Skeletal muscle tissue (tissue), 4 donors: Measurements from ENCODE around the gene ZNF28. TPM values are rescaled to one million over a fixed set of nuclear protein-coding genes. Genes with fewer than 3 reads are reported as not detected.
"Not testable (repeated sequence)": the region's sequence is repeated elsewhere in the genome, so short reads cannot be mapped to it uniquely, and the experiment has no call there.

Source experiments
- H3K27ac ChIP-seq: one replicate; pipeline ENCODE4 v1.7.0; 2013; ENCODE audit warnings: mild to moderate bottlenecking, low read depth, low read length, inconsistent platforms
- H3K27me3 ChIP-seq, 3 donors: one replicate each; pipeline ENCODE4 v1.7.0; 2013; ENCODE audit warnings: low read length in 3 of 3; ENCODE audit not compliant: control insufficient read depth in 3 of 3, insufficient read depth in 3 of 3
- H3K36me3 ChIP-seq, 3 donors: one replicate each; pipeline ENCODE4 v1.7.0; 2013; ENCODE audit warnings: low read length in 3 of 3; ENCODE audit not compliant: control insufficient read depth in 3 of 3, insufficient read depth in 3 of 3
- H3K4me1 ChIP-seq, 3 donors: one replicate each; pipeline ENCODE4 v1.7.0; 2013; ENCODE audit warnings: low read length in 3 of 3, mild to moderate bottlenecking in 3 of 3; ENCODE audit not compliant: control insufficient read depth in 3 of 3, insufficient read depth in 3 of 3
- H3K4me3 ChIP-seq, 3 donors: one replicate each; pipeline ENCODE4 v1.7.0; 2013; ENCODE audit warnings: low read length in 3 of 3
- H3K9ac ChIP-seq, 3 donors: one replicate each; pipeline ENCODE4 v1.7.0; 2013; ENCODE audit warnings: low read length in 3 of 3, mild to moderate bottlenecking in 3 of 3, moderate library complexity in 2 of 3, low read depth in 1 of 3
- H3K9me3 ChIP-seq, 3 donors: one replicate each; pipeline ENCODE4 v1.7.0; 2013; ENCODE audit warnings: low read length in 3 of 3; ENCODE audit not compliant: control insufficient read depth in 3 of 3
- total RNA-seq: library from RNA; depleted of rRNA; stranded (reverse); fragments of >200 nt; gene quantifications from one replicate; pipeline ENCODE4 v1.2.3, GENCODE V29; 2014
- donor health status: Osteomylitis.

The ZNF28 gene
- total RNA-seq, 1 donor from 2014 or later, result 3.1 TPM

- no peaks in the 10 kb centered on the region for H3K36me3 ChIP-seq
- no peaks in the 10 kb centered on the region for H3K27me3 ChIP-seq
- H3K4me3 ChIP-seq, result no peak overlapping the region
Measured at GRCh38 chr19:52825765-52826164, 4.3 kb upstream of the ZNF28 start.

DNA sequence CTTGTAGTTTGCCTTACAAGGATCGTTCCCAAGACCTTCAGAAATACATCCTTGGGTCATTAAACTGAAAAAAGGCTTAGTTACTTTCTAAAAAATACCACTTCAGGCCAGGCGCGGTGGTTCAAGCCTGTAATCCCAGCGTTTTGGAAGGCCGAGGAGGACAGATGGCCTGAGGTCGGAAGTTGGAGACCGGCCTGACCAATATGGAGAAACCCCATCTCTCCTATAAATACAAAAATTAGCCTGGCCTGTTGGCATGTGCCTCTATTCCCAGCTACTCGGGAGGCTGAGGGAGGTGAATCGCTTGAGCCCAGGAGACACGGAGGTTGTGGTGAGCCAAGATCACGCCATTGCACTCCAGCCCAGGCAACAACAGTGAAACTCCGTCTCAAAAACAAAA lies 2.2 kb upstream of the ZNF28 start:
- no peak overlapping the region for H3K27ac ChIP-seq
- peaks cover 0 to 4% (median 0%) of the 10 kb centered on the region in 3 donors for H3K4me1 ChIP-seq
- no peak overlapping the region for H3K4me3 ChIP-seq
- H3K27me3 ChIP-seq, result no peaks in the 10 kb centered on the region
- H3K36me3 ChIP-seq, result no peaks in the 10 kb centered on the region
- no peak overlapping the region for H3K9ac ChIP-seq
- H3K9me3 ChIP-seq, result no peaks in the 10 kb centered on the region

More at GRCh38 chr19:52825765-52826164, 4.3 kb upstream of the ZNF28 start:
- peaks cover 0 to 3% (median 0%) of the 10 kb centered on the region in 3 donors for H3K4me1 ChIP-seq
- no peak overlapping the region for H3K9ac ChIP-seq
- no peak overlapping the region for H3K27ac ChIP-seq
- no peaks in the 10 kb centered on the region for H3K9me3 ChIP-seq

GRCh38 chr19:52820472-52821203 lies 795 bp downstream of the ZNF28 start:
- Histone ChIP-seq H3K4me3 (peak overlapping the region; percentile 65 to 77 (median 65)), H3K27ac (peak overlapping the region; percentile 25), H3K9ac (peak overlapping the region; percentile 57 to 68 (median 65))
- H3K27me3 ChIP-seq, H3K36me3 ChIP-seq, H3K9me3 ChIP-seq, H3K4me1 ChIP-seq: not testable (repeated sequence)

DNA sequence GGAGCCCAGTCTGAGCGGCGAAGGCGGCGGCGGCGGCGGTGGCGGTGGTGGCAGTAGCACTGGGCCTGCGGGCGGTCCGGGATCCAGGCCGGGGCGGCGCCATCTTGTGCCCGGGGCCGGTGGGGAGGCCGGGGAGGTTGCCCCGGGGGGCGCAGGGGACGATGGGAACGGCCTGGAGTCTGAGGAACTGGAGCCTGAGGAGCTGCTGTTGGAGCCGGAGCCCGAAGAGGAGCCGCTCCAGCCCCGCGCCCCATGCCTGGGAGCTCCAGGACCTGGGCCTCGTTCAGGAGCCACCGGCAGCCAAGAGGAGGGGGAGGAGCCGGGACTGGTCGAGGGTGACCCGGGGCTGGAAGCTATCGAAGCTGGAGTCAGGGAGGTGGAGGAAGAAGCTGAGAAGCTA lies 11.6 kb downstream of the ZNF28 start:
- Histone ChIP-seq H3K36me3 (peaks cover 0 to 32% (median 12%) of the 10 kb centered on the region in 3 donors), H3K27me3 (no peaks in the 10 kb centered on the region), H3K4me3 (no peak overlapping the region), H3K9me3 (no peaks in the 10 kb centered on the region), H3K9ac (no peak overlapping the region), H3K27ac (no peak overlapping the region), H3K4me1 (no peaks in the 10 kb centered on the region)

- H3K27me3 ChIP-seq, H3K27ac ChIP-seq, H3K9ac ChIP-seq, H3K4me1 ChIP-seq: not testable (repeated sequence)
- peaks cover 24 to 39% (median 39%) of the 10 kb centered on the region in 3 donors for H3K36me3 ChIP-seq
- peak overlapping the region in 1 of 3 donors; percentile 1 for H3K4me3 ChIP-seq
- H3K9me3 ChIP-seq, result peaks cover 15 to 43% (median 18%) of the 10 kb centered on the region in 3 donors
Measured at GRCh38 chr19:52799950-52800640, 21.3 kb downstream of the ZNF28 start.

DNA sequence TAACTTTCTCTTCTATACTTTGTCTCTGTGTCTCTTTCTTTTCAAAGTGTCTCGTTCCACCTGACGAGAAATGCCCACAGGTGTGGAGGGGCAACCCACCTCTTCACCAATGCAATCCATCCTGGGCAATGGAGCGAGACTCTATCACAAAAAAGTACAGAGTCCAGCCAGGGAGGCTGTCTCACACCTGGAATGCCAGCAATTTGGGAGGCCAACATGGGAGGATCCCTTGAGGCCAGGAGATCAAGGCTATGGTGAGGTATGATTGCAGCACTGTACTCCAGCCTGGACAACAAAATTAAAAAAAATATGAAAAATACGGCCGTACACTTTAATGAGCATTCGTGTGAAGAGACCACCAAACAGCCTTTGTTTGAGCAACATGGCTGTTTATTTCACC lies 32.0 kb downstream of the ZNF28 start:
- peaks cover 0 to 4% (median 0%) of the 10 kb centered on the region in 3 donors for H3K4me1 ChIP-seq
- no peak overlapping the region for H3K27ac ChIP-seq
- H3K9me3 ChIP-seq, result peaks cover 0 to 4% (median 0%) of the 10 kb centered on the region in 3 donors
- no peaks in the 10 kb centered on the region for H3K27me3 ChIP-seq
- H3K36me3 ChIP-seq, result no peaks in the 10 kb centered on the region
- no peak overlapping the region for H3K9ac ChIP-seq
- H3K4me3 ChIP-seq, result no peak overlapping the region

GRCh38 chr19:52786464-52787354 lies 34.7 kb downstream of the ZNF28 start, which contains the start of gene ZNF600:
ZNF600 (minus strand) TSS chr19:52786791; CDS start chr19:52778888, 7,903 bp downstream.
- Histone ChIP-seq H3K4me3 (peak within 1 kb of the TSS; percentile 74 to 78 (median 75)), H3K9ac (peak within 1 kb of the TSS; percentile 67 to 73 (median 68))
- H3K27me3 ChIP-seq, H3K27ac ChIP-seq, H3K4me1 ChIP-seq, H3K36me3 ChIP-seq, H3K9me3 ChIP-seq: not testable (repeated sequence)

- peaks cover 0 to 4% (median 0%) of the 10 kb centered on the region in 3 donors for H3K4me1 ChIP-seq
- H3K9ac ChIP-seq, result peak overlapping the region; percentile 67 to 73 (median 68)
- H3K9me3 ChIP-seq, result no peaks in the 10 kb centered on the region
- H3K36me3 ChIP-seq, result no peaks in the 10 kb centered on the region
- H3K4me3 ChIP-seq, result peak overlapping the region; percentile 74 to 78 (median 75)
- no peak overlapping the region for H3K27ac ChIP-seq
- H3K27me3 ChIP-seq, result no peaks in the 10 kb centered on the region
Measured at GRCh38 chr19:52786078-52786463, 35.4 kb downstream of the ZNF28 start.

DNA sequence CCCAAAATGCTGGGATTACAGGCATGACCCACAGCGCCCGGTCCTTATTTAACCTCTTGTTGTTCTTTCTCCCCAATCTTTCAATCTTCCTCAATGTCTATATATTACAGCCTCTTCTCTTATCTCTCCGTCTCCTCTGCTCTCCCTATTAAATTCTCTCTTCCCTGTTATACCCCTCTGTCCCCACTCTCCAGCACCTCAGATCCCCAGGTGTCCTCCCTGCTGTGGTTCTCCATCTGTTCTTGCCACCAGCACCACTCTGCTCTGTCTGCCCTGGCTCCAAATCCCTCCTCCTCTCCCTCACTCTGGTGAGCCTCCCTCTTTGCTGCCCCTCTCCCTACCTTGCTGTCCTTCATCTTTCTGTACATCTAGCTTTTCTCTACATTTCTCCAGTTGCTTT lies 35.9 kb downstream of the ZNF28 start:
- H3K36me3 ChIP-seq, result no peaks in the 10 kb centered on the region
- H3K4me1 ChIP-seq, result peaks cover 0 to 4% (median 0%) of the 10 kb centered on the region in 3 donors
- H3K9me3 ChIP-seq, result no peaks in the 10 kb centered on the region
- no peak overlapping the region for H3K27ac ChIP-seq
- H3K9ac ChIP-seq, result no peak overlapping the region
- peak overlapping the region in 1 of 3 donors; percentile 75 for H3K4me3 ChIP-seq
- H3K27me3 ChIP-seq, result no peaks in the 10 kb centered on the region
